ENCODE results near the gene SPATA21.
A peak's percentile ranks its signal among the peaks of the same experiment; 100 is the strongest.
"Not testable (repeated sequence)": the region's sequence is repeated elsewhere in the genome, so short reads cannot be mapped to it uniquely, and the experiment has no call there.

The SPATA21 gene

DNA sequence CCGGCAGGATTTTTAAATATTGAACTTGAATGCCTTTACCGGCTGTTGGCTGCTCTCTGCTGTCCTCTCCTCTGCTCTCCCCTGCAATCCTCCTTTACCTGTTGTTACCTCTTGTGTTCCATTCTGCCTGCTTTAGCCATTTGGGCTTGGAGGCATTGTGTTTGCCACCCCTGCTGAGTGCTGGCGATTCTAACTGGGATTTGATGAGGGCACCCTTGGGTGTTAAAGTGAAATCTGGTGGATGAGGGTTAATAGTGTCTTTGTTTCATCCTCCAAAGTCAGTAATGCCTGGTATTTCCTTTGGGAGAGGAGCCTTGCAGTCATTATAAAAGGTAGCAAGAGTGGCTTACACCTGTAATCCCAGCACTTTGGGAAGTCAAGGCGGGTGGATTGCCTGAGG is 60.3 kb downstream of the SPATA21 start:
- no peak for DNase-seq

DNA sequence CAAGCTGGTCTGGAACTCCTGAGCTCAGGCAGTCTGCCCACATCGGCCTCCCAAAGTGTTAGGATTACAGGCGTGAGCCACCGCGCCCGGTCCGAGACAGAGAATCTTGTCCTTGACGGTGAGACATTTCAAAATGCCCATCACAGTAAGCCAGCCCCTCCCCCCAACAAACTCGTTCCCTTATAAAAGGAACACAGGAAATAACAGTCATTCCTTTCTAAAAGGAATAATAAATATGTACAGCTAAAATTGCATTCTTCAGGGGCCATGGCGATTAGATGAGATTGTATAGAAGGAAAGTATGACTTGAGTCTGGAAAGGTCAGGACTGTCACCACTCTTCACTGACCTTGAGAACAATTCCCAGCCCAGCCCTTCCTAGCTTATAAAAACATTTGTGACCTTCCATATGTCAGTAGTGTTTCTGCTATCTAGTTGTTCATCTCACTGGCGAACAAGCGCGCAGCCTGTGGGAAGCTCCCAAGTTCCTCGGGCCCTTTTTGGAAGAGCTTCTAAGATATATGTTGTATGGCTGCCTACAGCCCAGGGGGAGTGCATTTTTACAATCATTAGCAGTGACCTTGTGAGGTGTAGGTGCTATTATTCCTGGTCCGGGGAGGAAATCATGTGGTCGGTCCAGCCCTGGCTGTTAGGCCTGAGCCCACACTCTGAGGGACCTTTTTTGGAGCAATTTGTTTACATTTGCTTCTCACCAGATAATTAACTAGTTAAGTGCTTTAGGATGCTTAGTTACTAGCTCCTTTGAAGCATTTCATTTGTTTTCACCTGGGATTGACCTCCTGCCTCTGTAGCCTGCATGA is 61.5 kb downstream of the SPATA21 start:
- no peak for DNase-seq

DNA sequence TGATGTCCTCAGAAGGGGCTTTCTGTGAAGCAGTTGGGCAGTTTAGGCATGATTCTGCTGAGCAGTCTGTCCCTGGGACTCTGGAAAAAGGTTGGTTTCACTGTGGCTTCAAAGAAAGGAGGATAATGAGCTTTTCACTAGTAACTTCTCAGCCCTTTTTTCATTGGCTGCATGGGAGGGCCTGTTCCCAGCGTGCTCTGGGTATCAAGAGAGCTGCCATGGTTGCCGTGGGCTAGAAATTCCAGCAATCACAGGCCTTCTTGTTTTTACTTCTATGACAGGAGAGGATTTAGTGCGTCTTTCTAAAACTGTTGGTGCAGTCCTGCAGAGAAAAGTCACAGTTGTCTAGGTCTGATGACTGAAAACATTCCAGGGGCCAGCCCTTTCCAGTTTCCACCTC is 63.0 kb downstream of the SPATA21 start:
- no peak for DNase-seq

DNA sequence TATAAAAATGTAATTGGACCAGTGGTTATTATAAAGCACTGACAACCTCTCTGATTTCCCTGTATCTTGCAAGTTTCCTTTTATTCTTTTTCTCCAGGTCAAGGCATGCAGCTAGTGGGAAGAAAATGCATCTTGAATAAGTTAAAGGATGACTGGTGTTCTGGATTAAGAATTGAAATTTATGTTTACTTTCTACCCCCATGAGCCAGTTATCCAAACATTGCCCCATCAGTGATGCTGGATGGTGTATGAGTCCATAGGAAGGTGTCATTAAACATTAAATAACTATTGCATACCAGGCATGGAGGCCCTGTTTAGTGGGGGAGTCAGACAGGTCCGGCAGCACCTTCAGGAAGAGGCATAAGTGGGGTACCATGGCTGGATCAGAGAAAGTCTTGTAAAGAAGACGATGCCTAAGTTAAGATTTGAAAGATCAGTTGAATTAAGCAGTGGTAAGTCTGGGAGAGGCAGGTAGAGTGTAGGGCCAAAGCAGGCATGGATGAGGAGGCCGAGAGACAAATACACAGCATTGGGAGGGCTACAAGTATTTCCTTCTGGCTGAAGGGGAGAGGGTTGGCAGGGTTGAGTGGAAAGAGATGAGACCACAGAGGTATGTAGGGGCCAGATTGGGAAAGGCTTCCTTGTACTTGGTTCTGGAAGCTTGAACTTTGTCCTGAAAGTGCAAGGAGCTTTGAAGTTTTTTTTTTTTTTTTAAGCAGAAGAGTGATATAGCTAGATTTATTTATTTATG is 64.5 kb downstream of the SPATA21 start:
- no peak for DNase-seq

- DNase-seq, result no peak
These were observed 65.5 kb downstream of the SPATA21 start for GRCh38 chr1:16371725-16372124.

- no peak for DNase-seq
These were observed 67.4 kb downstream of the SPATA21 start for GRCh38 chr1:16369821-16370220.

GRCh38 chr1:16367968-16368890 is 69.0 kb downstream of the SPATA21 start:
- DNase-seq, result no peak

GRCh38 chr1:16367258-16367967 is 69.8 kb downstream of the SPATA21 start:
- DNase-seq, result peak; percentile 76

DNA sequence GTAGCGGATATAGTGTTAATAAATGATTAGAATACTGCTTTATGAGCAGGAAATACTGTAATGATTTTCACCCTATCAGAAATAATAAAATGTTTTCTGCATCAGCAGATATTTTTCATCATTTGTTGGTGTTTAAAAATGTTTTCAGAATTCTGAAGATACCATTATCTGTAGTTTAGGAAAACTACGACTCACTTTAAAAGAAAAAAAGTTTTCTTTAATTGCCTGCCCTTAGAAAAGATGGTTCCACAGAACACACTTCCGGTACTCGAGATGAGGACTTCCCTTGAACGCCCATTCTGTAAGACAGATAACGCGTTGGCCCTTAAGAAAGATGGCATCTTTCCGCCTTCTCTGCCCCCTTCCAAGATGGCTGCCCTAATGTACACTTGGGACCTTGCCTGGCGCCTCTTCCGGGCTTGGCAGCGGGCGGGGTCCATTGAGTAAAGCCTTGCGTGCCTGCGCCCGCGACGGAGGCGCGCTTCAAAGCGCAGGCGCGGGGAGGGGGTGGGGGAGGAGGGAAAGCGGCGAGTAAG is 70.4 kb downstream of the SPATA21 start, which contains the start of gene SZRD1:
TSS of gene SZRD1 (plus strand) at position 521 of the 536 bp plus-strand sequence. CDS start 16 bp downstream, outside the sequence.
- DNase-seq, result peak; percentile 94

- not testable (repeated sequence) for DNase-seq
These were observed 72.1 kb downstream of the SPATA21 start for GRCh38 chr1:16365146-16365498.

- DNase-seq, result no peak
These were observed 80.4 kb downstream of the SPATA21 start for GRCh38 chr1:16356867-16357266.

GRCh38 chr1:16354619-16355018 is 82.6 kb downstream of the SPATA21 start:
- DNase-seq, result no peak

DNA sequence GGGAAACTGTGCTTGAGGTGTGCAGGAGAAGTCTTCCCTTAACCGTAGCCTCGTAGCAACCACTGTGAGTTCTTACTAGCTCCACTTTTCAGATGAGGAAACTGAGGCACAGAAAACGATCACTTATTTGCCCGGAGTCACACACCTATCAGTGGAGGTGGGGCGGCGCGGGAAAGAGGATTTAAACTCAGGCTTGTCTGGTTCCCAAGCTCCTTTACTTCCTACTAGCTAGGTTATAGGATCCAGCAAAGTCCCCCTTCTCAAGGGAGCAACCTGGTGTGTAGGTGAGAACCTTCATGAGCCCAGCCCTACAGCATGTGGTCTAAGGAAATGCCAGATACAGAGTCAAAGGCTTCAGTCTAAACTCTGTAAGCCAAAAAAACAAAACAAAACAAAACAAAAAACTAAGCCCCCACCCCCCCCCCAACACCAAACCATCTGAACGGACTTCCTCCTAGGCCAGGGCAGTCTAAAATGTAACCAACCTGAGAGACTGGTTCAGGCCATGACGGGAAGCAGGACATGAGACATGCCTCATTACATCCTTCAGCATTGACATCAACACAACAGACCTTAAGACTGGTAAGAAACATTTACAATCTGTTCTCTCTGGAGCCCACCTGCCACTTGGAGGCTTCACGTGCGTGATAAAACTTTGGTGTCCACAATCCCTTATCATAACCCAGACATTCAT is 84.2 kb downstream of the SPATA21 start:
- DNase-seq, result no peak

DNA sequence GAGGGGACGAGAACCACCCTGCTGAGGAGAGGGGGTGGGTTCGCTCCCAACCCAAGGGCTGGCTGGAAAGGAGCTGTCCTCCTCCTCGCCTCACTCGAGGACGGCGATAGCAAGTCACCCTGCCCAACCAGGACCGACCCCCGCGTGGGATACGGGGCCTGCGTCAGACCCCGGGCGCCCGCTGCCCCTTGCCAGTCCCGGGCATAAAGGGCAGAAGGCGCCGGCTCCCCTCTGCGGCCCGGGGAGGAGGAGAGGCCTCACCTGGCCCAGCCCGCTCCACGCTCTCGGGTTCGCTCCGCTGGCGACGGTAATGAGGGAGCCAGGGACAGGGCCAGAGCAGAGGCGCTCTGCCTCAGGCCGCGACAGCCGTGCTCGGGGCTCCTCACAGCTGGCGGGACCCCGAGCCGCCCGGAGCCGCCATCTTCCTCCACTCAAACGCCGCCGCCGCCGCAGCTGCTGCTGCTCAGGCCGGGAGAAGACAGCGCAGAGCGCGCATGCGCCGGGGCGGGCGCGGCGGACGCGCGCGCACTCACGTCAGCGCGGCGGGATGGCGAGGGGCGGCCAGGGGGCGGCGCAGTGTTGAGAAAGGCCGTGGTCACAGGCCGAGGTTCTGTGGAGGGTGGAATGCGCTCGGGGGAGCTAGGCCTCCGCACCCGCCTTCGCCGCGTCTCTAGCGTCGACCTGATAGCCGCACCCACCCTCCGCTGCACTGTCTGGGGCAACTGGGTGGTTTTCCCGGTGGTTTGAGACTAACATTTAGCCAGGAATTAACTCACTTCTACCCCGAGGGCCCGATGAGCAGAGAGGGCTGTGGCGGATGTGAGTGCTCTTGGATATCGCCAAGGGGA is 85.0 kb downstream of the SPATA21 start, which contains the start of gene FBXO42:
TSS of gene FBXO42 (minus strand) at position 487 of the 848 bp plus-strand sequence. CDS start 37,062 bp downstream, outside the sequence.
- peak; percentile 90 for DNase-seq

- no peak for DNase-seq
These were observed 85.7 kb downstream of the SPATA21 start for GRCh38 chr1:16351456-16351993.

GRCh38 chr1:16349847-16350406 is 87.3 kb downstream of the SPATA21 start:
- no peak for DNase-seq

Data from activated CD4-positive, alpha-beta T cell treated with anti-CD3 and anti-CD28 coated beads, Interleukin-2, amount 50 U/mL, for 1 hour (primary cell).